GM20431 (cell line): Measurements from ENCODE around the gene LHFPL5.

Experiments used
- in situ Hi-C: fragments of 300-500 bp; cut with MseI, MboI; formaldehyde crosslinking; loops from one replicate; pipeline ENCODE4 v1.15.0; 2020; ENCODE audit warnings: low sequenced_read_pairs; ENCODE audit not compliant: unreplicated experiment

Gene LHFPL5

DNA sequence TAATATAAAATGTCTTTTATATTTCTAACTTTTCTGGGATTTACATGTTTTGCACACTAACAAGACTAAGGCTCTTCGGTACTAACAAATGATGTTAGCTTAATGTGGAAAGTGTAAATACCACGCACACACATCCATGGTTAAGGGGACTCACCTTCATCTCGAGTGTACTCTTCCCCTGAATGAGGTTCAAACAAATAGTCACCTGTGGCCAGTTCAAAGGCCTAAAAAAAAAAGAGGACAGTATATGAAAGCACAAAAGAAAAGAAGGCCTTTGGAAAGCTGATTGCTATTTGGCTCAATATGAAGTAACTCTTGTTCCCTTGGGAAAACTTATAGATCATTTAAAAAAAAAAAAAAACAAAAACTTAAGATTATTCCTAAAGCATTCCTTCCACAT is 37.2 kb downstream of the LHFPL5 start:
- in situ Hi-C loops: no loop called here

DNA sequence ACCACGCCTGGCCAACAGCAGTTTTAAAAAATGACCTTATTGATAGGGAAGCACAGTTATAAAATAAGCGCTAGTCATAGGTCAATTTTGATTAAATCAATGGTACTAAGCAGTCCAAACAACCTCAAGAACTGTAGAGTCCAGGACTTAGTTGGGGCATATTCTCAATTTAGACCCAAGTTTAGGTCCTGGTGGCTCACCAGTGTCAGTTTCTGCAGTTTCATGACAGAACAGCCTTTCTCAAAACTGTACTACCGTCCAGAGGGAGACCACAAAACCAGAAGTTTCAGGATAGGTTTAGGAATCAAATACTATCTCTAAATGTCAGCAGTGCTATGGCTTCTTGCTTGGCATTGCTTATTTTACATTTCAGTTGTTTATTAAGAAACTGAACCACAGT is 39.1 kb downstream of the LHFPL5 start:
- in situ Hi-C loops: no loop called here

DNA sequence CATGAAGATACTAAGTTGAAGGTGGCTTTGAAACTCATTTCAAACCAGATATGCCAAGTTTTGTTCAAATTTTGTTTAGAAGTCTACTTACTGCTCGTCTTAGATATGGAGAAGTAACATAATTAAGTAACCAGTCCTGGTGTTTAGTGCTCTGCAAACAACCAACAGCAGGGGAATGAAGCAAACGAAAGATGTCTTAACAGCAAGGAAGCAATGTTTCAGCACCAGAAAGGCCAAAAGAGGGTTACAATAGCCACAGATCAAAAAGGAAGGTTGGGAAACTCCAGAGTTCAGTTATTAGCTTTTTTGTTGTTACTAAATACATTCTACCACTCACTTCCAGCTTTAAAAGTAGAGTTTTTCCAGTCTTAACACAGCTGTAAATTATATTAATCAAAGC is 45.1 kb downstream of the LHFPL5 start:
- in situ Hi-C loops: no loop called here

DNA sequence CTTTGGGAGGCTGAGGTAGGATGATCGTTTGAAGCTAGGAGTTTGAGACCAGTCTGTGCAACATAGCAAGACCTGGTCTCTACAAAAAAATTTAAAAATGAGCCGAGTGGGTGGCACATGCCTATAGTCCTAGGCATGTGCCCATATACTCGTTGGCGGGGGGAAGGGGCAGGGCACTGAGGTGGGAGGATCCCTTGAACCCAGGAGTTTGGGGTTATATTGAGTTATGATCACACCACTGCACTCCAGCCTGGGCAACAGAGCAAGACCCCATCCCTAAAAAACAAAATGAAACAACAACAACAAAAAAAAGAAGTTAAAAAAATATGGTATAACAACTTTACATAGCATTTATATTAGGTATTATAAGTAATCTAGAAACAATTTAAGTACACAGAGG is 47.8 kb downstream of the LHFPL5 start:
- in situ Hi-C loops: no loop called here

DNA sequence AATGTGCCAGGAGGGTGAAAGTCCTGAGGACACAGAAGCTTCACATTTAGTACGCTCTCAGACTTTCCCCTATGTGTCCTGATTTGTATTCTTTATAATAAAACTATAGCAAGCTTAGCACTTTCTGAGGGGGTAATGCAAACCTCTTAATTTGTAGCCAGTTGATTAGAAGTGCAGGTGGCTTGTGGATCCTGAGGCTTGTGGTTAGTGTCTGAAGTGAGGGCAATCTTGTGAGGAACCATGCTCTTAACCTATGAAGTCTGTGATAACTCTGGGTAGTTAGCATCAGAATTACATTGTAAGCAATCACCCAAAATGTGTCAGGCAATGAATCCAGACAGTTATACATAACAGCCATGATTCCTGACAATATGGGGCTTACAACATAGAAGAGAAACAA is 51.1 kb downstream of the LHFPL5 start:
- in situ Hi-C loops: no loop called here

DNA sequence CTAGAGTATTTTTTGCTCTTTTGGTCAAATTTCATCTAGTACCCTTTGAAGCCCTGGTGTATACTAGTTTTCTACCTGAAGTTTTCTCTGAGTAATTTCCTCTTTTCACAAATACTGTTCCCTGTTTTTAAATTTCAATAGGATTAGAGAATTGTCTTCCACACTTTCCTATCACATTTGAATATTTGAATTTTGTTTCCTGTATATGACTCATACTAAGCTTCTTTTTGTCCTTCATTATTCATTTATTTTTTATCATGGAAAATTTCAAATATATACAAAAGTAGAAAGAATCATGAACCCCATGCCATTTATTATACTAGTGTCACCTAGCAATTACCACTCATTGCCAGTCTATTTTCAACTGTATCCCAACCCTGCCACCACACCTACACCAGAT is 52.7 kb downstream of the LHFPL5 start:
- in situ Hi-C loops: no loop called here

DNA sequence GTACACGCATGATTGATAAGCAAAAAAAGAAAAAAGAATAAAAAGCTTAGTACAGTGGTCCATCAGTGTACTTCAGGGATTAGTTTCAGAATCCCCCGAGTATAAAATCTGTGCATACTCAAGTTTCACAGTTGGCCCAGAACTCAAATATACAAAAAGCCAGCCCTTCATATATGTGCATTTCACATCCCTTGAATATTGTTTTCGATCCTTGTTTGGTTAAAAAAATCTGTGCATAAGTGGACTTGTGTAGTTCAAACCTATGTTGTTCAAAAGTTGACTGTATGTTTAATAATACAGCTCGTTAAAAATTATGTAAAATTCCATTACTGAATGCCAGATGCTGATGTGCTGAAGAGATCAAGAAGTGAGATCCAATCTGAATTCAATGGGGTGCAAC is 54.2 kb downstream of the LHFPL5 start:
- in situ Hi-C loops: no loop called here
